Panc1 (cell line): ENCODE measurements around the gene GPSM1.

Experiments used
- CTCF ChIP-seq: fragments of 450-650 bp; IDR thresholded peaks from 2 replicates; pipeline ENCODE4 v1.5.1; 2017; ENCODE audit warnings: mild to moderate bottlenecking
- POLR2AphosphoS5 ChIP-seq: IDR thresholded peaks from 2 replicates; pipeline ENCODE4 v1.6.1; 2012; ENCODE audit warnings: mild to moderate bottlenecking, low read depth, low read length, moderate library complexity
- TCF7L2 ChIP-seq: IDR thresholded peaks from 2 replicates; pipeline ENCODE4 v1.6.1; 2011; ENCODE audit warnings: mild to moderate bottlenecking, low read depth, low read length, inconsistent platforms

GRCh38 chr9:136299541-136299940 is 27.8 kb upstream of the GPSM1 start:
- TF ChIP-seq CTCF: no peak
- no peak for TF ChIP-seq POLR2AphosphoS5
- TF ChIP-seq TCF7L2: no peak
